Stimulated activated CD8-positive, alpha-beta memory T cell treated with anti-CD3 and anti-CD28 coated beads, Interleukin-15, amount 100 ng/mL, for 48 hours (primary cell): ENCODE data around the gene COX19.
"Not testable (repeated sequence)": the region's sequence is repeated elsewhere in the genome, so short reads cannot be mapped to it uniquely, and the experiment has no call there.

ENCODE experiments used
- DNase-seq, 2 donors: peaks; one replicate each; pipeline ENCODE4 v3.0.0-alpha.2; 2020; ENCODE audit warnings: low read depth in 2 of 2

COX19 gene

DNA sequence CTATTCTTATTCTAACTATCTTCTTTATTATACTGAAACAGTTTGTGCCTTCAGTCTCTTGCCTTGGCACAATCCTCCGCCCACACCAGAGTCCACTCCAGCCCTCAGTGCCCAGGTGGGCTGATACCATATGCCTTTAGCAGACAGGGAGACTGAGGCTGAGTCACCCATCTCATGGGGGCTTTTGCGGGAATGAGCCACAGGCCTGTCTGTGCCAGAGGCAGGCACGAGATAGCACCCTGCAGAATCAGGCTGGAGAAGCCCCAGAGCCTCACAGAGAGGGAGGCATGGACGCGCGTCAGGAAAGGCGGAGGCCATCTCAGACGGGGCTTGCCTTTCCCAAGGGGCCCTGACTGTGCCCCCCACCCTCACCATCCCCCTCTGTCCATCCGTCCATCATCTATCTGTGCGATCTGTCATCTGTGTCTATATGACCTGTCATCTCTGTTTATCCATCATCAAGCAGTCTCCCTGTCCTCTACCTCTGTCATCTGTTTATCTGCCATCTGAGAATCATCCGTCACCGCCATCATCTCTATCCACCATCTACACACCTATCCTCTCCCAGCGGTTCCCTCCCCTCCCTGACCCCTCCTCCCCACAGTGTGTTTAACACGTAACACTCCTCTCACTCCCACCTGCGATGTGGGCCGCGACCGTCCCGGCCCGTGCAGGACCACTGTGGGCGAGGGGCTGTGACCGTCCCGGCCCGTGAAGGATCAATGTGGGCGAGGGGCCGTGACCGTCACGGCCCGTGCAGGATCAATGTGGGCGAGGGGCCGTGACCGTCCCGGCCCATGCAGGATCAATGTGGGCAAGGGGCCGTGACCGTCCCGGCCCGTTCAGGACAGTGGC lies 13.6 kb downstream of the COX19 start:
- no peak for DNase-seq

DNA sequence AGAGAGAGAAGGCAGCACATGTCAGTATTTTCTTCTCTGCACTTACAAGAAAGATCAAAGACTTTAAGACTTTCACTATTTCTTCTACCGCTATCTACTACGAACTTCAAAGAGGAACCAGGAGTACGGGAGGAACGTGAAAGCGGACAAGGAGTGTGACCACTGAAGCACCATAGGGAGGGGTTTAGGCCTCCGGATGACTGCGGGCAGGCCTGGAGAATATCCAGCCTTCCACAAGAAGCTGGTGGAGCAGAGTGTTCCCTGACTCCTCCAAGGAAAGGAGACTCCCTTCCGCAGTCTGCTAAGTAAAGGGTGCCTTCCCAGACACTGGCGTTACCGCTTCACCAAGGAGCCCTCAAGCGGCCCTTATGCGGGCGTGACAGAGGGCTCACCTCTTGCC lies 14.4 kb downstream of the COX19 start:
- not testable (repeated sequence) for DNase-seq

DNA sequence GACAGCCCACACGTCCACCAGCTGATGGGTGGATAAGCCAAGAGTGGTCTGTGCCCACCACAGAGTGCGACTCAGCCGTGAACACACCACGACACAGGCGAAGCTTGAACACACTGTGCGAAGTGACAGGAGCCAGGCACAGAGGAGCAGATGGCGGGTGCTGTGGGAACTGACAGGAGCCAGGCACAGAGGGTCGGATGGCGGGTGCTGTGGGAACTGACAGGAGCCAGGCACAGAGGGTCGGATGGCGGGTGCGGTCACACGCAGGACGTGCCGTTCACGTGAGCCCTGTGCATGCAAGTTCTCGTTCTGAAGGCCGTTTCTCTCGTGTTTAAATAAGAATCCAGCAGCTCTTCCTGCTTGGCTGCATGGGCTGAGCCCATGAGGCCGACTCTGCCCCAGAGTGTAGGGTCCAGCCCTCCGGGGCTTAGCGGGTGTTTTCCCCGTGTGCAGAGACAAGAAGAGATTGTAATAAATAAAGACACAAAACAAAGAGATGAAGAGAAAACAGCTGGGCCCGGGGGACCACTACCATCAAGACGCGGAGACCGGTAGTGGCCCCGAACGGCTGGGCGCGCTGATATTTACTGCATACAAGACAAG lies 15.0 kb downstream of the COX19 start:
- DNase-seq: no peak

DNA sequence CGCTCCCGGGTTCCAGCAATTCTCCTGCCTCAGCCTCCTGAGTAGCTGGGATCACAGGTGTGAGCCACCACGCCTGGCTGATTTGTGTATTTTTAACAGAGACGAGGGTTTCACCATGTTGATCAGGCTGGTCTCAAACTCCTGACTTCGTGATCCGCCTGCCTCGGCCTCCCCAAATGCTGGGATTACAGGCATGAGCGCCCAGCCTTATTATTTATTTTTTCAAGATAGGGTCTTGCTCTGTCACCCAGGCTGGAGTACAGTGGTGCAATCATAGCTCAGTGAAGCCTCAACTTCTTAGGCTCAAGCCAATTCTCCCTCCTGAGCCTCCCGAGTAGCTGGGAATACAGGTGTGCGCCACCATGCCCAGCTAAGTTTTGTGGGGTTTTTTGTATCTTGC lies 15.6 kb downstream of the COX19 start:
- DNase-seq: not testable (repeated sequence)

DNA sequence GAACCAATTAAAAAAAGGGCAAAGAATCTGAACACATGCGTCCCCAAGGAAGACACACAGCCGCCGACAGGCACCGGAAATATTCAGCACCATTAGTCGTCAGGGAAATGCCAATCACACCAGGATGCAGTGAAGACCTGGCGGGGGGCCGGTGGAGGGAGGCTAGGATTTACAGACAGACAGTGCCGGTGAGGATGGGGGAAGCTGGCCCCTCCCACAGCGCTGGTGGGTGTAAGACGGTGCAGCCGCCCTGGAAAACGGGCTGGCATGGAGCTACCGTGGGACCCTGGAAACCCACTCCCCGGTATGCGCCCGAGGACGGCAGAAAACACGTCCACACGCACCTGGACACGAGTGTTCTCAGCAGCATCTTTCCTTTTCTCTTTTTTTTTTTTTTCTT lies 16.1 kb downstream of the COX19 start:
- DNase-seq: no peak

DNA sequence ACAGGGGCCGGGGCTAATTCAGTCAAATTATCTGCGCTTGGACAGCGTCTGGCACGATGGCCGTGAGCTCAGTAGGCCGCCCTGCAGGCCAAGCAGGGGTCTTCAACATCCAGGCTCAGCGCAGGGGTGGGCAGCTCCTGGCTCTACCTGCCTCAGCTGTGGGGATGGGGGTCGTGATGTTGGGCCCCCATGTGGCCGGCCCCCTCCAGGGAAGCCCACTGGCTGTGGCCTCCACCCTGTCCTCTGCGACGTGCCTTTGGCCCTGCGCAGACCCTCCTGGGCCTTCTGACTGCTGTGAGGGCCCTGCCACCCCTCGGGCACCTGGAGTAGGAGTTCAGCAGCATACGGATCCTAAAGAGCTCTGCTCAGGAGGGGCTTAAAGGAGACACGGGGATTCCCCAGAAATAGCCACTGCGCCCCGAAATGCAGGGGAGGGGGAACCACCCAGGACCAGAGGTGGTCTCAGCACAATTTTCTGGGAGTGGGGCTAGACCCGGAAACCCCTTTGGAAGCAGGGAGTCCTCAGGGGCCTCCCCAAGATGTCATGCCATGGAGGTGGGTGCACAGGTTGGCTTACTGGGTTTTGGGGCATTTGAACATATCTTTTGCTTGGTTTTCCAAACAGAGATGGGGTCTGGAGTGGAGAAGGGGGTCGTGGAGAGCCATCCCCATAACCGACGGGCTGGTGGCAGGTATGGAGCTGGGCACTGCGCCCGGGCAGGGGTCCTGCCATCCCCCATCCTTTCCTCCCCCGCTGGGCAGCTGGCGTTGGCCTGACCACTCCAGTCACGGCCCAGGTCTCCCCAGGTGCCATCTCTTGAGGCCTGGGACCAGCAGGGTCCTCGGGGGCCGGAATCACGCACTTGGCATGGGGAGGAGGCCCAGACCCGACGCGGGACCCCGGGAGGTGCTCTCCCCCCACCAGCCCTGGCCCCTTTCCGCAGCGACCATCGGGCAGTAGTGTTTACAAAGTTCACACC lies 16.8 kb downstream of the COX19 start:
- no peak for DNase-seq

DNA sequence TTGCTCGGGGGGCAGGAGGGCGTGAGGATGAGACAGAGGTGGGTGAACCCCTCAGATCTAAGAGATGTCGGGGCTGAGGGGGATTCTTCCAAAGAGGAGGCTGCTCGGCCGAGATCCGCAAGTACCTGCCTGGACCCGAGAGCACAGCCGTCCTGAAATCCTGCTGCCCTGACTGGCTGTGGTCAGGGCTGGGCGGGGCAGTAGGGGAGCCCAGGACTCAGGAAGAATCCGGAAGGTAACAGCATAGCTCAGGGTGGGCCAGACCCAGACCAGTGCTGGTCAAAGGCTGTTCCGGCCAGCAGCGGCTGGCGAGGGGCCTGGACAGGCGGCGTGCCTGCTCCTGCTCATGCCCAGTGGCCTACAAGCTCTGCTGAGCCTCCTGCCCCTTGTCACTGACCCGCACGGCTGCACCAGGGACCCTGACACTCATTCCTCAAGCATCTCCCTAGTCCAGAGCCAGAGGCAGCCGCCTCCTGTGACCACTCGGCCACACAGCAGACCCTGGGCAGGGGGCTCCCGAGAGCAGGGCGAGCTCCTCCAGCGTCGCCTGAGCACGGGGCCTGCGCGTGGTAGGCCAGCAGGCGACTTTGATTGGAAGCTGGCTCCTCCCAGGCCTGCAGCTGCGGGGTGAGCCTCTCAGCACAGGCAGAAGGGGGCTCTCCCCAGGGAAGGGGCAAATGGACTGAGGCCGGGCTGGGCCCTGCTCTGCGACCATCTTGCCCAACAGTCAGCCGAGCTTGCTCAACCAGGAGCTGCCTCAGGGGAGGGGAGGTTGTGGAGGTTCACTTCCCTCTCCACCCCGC lies 17.7 kb downstream of the COX19 start:
- no peak for DNase-seq

DNA sequence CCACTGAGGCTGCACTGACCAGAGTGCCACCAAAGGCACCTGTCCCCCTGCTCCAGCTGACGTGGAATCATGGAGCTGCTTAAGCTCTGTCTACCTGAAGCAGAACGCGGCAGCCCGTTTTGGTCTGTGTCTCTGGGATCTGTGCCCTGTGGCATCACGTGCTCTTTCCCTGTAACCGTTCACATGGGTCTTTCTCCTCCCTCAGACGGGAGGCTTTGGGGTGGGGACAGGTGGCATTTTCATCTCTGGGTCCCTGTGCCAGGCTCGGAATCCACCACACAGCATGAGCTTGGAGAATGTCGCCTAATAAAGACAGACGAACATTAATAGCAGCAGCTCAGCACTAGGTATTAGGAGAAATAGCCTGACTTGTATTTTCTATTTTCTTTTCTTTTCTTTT lies 19.3 kb downstream of the COX19 start:
- no peak for DNase-seq

DNA sequence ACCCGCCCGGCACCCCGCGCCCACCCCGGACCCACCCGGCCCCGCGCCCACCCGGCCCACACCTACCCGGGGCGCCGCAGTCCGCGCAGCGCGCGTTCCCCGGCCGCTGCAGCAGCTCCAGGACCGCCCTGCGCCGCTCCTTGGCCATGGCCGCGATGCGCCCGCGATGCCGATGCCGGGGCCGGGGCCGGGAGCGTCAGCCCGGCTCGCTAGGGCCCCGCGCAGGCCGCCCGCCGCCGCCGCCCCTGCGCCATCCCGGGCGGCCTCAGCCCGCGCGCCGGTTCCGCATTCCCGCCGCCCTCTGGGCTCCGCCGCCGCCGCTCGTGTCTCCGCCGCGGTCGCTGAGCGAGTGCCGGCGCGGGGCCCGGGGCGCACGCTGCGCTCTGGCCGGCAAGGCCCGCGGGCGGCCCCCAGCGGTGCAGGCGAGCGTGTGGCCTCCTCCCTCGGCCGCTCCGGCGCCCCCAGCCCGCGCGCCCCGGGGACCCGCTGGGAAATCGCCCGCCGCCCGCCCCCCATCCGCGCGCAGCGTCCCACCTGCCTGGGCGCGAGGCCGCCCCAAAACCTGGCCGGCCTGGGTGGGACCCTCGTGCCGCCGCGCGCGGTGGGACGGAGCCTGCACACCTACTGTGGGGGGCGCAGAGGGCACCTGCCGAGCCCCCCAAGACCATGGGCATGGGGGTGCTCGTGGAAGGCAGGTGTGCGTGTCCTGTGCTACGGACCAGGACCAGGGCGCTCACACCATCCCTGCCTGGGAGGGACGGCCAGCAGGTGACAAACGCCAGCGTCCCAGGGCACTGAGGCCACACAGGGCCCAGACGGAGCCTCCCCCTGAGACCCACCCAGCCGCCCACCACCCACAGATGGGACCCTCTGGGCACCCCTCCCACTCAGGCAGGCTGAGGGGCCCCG lies 20.8 kb downstream of the COX19 start, which contains the start of gene ADAP1:
Gene ADAP1 (minus strand): TSS at position 351 of the 909 bp plus-strand sequence. CDS start 203 bp downstream, at position 148.
- DNase-seq: peak; percentile 39 to 59

DNA sequence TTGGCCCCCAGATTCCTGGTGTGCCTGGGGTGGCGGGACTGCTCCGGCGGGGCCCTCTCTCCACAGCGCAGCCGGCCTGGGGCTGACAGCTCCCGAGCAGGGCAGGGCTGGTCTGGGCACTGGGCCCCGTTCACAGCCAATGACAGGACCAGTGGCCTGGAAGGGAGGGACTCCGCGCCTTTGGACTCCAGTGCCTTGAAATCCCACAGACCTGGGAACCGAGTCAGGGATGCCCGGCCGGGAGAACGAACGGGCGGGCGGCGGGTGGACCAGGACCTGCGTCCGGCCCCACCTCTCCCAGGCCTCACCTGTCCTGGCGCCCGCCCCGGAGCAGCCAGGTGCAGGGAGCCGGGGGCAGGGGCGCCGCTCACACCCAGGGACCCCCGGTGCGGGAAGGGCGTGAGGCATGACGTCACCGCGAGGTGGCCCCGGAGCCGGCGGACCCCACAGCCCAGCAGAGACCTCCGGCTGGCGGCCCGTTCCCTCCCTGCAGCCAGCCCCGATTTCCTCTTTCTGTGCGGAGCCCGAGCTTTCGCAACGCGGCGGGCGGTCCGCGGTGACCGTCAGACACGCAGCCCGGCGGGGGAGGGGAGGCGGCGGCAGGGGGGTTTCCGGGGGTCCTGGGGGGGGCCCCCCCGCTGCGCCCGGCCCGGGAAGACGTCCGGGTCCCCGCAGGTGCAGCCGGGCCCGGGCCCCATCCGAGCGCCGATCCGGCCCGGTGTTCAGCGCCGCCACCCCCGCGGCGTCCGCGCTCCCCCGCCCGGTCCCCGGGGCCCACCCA lies 21.6 kb downstream of the COX19 start:
- no peak for DNase-seq

DNA sequence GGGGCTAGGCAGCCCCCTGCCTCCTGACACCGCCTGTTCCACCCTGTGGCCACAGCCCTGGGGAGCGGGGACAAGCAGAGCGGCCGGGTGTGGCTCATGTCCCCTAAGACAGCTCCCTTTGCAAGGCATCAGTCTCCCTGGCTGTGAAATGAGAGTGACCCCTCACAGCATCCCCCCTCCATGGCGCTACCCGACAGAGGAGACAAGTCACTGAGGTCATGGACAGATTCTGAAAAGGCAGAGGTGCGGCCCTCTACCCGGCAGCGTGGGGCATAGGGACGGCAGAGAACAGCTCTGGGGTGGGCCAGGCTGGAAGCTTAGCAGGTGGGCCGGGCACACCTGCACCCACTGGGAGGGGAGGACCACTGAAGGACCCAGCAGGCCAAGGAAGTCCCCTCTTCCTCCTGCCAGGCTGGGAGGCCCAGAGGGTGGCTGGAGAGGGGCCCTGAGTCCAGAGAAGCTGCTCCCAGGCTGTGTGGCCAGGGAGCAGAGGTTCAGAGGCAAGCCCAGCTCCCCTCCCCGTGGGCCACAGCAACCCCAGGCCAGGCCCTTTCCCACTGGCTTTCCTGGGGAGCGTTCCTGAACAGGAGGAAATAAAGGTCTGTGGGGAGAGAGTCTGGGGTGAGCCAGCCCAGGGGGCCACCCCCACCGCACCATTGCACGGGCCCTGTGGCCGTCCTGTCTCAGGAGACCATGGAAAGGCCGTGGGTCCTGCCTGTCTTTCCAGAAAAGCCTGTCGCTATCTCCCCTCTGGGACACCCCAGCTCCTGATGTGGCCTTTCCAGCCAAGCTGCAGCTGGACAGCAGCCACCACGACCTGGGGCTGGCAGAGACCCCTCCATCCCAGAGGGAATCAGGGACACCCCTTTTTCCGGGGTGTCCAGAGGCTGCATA lies 22.6 kb downstream of the COX19 start:
- no peak for DNase-seq

DNA sequence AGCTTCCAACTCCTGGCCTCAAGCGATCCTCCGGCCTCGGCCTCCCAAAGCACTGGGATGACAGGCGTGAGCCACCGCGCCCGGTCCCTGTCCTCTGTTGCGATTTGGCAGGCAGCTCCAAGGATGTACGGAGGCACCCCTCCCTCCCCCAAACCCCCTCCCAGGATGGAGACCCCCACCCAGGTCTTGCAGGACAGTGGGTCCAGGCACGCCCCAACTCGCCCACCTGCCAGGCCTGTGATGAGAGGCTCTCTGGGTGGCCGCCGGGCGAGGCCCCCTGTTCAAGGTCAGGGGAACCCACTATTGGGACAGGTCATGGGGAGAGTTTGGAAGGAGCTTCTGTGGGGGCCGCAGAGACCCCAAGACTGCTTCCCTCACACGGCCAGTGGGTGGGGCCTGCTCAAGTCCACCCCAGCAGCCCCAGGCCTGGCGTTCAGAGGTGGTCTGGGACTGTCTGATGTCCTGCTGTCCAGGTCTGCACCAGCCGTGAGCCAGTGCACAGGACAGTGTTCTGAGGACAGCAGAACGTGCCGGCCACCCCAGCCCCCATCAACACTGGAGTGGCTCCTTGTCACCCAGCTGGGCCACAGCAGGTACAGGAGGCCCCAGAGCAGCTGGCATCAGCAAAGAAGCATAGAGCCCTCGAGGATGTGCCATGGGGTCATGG lies 23.3 kb downstream of the COX19 start:
- no peak for DNase-seq

DNA sequence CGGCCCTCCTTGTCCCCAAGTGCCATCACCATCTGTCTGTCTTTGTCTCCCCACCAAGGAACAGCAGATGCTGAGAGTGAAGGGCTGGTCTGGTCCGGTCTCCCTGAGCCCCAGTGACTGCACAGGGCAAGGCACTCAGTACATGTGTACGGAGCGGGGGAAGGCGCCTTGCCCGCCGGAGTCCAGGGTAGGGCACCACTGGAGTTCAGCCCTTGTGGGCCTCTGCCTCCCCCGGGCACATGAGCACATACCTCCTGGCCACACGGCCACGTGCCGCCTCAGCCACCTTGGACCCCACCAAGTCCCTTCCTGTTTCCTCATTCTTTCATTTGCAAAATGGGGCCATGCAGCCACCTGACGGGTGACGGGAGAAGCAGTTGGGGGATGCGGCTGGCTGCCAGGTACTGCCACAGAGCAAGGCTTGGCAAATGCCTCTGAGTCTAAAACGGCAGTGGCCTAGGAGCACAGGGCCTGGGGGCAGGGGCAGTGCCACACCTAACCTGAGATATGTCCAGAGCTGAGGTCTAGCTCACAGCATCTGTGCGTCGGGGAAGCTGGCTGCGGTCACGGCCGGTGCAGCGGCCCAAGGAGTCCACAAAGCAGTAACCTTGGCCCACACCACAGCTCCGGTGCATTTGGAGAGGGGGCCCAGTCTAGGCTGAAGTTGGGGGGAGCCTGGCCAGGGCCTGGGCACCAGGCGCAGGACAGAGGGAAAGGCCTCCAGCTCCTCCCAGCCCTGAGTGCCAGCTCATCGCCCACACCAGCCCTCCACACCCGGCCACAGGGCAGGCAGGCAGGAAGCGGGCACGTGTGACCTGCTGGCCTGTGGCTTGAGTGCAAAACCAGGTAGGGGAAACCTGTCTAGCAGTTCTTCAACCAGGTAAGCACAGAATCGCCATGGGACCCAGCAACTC lies 26.1 kb downstream of the COX19 start:
- no peak for DNase-seq

DNA sequence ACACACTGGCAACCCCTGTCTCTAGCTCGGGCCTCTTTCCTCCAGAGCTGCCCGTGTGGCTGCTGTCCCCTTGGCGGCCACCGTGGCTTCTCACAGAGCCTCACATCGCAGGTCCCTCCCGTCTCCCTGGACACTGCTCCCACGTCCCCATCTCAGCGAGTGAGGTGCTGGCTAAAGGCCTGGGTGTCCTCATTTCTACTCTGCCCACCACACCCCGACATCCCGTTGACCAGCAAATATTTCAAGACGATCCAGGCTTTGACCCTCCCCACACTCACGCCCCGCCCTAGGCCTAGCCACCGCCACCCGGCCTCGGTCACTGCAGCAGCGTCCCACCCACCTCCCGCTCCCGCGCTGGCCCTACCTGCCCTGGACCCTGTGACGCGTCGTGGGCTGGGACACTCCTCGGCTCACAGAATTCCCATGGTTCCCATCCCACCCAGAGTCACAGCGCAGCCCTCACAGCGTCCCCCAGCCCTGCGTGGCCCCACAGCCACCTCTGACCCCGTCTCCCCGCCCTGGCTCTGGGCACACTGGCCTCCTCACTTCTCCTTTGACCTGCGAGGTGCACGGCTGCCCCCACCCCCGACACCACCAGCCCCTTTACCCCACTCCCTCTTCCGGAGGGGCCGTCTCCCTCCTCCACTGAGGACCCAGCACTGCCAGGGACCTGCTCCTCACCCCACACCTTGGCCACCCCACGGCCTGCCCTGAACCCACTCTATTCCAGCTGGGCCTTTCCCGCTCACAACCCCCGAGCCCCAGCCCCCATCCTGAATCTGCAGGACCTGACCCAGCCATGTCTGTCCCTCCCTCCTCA lies 27.7 kb downstream of the COX19 start:
- no peak for DNase-seq

DNA sequence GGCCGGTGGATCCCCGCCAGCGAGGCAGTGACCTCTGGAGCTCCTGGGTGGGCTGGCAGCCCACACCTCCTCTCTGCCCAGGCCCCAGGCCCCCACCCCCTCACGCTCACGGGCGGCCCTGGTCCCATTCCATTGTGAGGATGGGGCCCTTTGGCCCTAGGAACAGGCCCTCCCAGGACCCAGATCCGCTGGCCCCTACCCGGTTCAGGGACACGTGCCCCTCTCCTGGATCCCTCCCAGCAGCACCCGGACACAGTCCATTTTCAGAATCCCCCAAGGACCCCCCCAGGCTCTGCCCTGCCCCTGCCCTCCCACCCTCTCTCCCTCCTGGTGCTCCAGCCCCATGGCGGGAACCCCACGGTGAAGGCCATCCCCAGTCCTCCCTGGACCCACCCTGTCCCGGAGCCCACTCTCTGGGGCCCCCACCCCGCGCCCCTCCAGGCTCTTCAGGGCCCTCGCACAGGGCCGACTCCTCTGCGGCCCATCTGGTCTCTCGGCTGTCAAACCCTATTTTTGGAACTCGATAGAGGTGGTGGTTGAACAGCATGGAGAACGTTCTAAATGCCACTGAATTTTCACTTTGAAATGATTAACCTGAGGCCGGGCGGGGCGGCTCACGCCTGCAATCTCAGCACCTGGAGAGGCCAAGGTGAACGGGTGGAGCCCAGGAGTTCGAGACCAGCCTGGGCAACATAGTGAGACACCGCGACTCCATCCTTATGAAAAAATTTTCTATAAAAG lies 28.9 kb downstream of the COX19 start:
- DNase-seq: no peak
